ENCODE data around the gene RPRD1B. TPM values are rescaled to one million over a fixed set of nuclear protein-coding genes. Genes with fewer than 3 reads are reported as not detected.
A peak's percentile ranks its signal among the peaks of the same experiment; 100 is the strongest.
"Not testable (repeated sequence)": the region's sequence is repeated elsewhere in the genome, so short reads cannot be mapped to it uniquely, and the experiment has no call there.

Gene RPRD1B
- total RNA-seq, 1 experiment from 2014 or later: 42.6 TPM

- BruUV-seq (replicated peaks): no TSS peak
- ChIA-PET CTCF (interaction anchor here (0.6 to 7.8 kb wide), 11 partner anchors 11 to 347 kb away, joined by 3 to 49 read pairs (median 5); no protein-coding TSS in a partner anchor), POLR2A (interaction anchor here (0.7 to 2.0 kb wide), 8 partner anchors 10 to 103 kb away, joined by 3 to 11 read pairs (median 5); no protein-coding TSS in a partner anchor)
- TF ChIP-seq, protein P1, sequence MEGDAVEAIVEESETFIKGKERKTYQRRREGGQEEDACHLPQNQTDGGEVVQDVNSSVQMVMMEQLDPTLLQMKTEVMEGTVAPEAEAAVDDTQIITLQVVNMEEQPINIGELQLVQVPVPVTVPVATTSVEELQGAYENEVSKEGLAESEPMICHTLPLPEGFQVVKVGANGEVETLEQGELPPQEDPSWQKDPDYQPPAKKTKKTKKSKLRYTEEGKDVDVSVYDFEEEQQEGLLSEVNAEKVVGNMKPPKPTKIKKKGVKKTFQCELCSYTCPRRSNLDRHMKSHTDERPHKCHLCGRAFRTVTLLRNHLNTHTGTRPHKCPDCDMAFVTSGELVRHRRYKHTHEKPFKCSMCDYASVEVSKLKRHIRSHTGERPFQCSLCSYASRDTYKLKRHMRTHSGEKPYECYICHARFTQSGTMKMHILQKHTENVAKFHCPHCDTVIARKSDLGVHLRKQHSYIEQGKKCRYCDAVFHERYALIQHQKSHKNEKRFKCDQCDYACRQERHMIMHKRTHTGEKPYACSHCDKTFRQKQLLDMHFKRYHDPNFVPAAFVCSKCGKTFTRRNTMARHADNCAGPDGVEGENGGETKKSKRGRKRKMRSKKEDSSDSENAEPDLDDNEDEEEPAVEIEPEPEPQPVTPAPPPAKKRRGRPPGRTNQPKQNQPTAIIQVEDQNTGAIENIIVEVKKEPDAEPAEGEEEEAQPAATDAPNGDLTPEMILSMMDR (IDR thresholded peaks at IDR 0.05; ENCODE audit: unreplicated experiment): no peak
- H3K4me3 Mint-ChIP-seq (ENCODE audit: unreplicated experiment): no peak overlapping the region
- no peaks in the 10 kb centered on the region for H3K27me3 Mint-ChIP-seq (ENCODE audit: insufficient read depth, unreplicated experiment)
- peaks cover 12% of the 10 kb centered on the region for H3K4me1 Mint-ChIP-seq (ENCODE audit: insufficient read depth, unreplicated experiment)
- DNase-seq (ENCODE audit: unreplicated experiment): no peak
- peak overlapping the region; percentile 52 for H3K27ac Mint-ChIP-seq (ENCODE audit: low read depth, unreplicated experiment)
- H3K36me3 Mint-ChIP-seq (ENCODE audit: insufficient read depth, unreplicated experiment): peaks cover 32% of the 10 kb centered on the region
- no peaks in the 10 kb centered on the region for H3K9me3 Mint-ChIP-seq (ENCODE audit: unreplicated experiment)
- intact Hi-C loops (cut with micrococcal nuclease): no loop called here
Observed at GRCh38 chr20:38093641-38094077, 60.1 kb downstream of the RPRD1B start.

GRCh38 chr20:38094373-38094891, 60.9 kb downstream of the RPRD1B start:
- no peak overlapping the region for H3K4me3 Mint-ChIP-seq (ENCODE audit: unreplicated experiment)
- H3K27me3 Mint-ChIP-seq (ENCODE audit: insufficient read depth, unreplicated experiment): no peaks in the 10 kb centered on the region
- H3K27ac Mint-ChIP-seq (ENCODE audit: low read depth, unreplicated experiment): peak overlapping the region; percentile 52
- no peaks in the 10 kb centered on the region for H3K9me3 Mint-ChIP-seq (ENCODE audit: unreplicated experiment)
- peak; percentile 73 for DNase-seq (ENCODE audit: unreplicated experiment)
- intact Hi-C loops (cut with micrococcal nuclease): no loop called here
- TF ChIP-seq, protein P1 (IDR thresholded peaks at IDR 0.05; ENCODE audit: unreplicated experiment): no peak
- H3K4me1 Mint-ChIP-seq (ENCODE audit: insufficient read depth, unreplicated experiment): peaks cover 12% of the 10 kb centered on the region
- no TSS peak for BruUV-seq (replicated peaks)
- H3K36me3 Mint-ChIP-seq (ENCODE audit: insufficient read depth, unreplicated experiment): peaks cover 24% of the 10 kb centered on the region
- ChIA-PET CTCF (interaction anchor here (1.0 to 7.8 kb wide), 5 partner anchors 13 to 346 kb away, joined by 3 to 49 read pairs (median 5); no protein-coding TSS in a partner anchor), POLR2A (interaction anchor here (0.7 to 2.0 kb wide), 11 partner anchors 9 to 136 kb away, joined by 3 to 11 read pairs (median 4); no protein-coding TSS in a partner anchor)

GRCh38 chr20:38095017-38095686, 61.6 kb downstream of the RPRD1B start:
- peaks cover 12% of the 10 kb centered on the region for H3K4me1 Mint-ChIP-seq (ENCODE audit: insufficient read depth, unreplicated experiment)
- ChIA-PET POLR2A (interaction anchor here (0.7 to 2.0 kb wide), 5 partner anchors 9 to 135 kb away, joined by 3 to 7 read pairs (median 4); no protein-coding TSS in a partner anchor), CTCF (interaction anchor here (1.1 to 7.8 kb wide), 3 partner anchors 21 to 346 kb away, joined by 3 to 49 read pairs (median 17); no protein-coding TSS in a partner anchor)
- H3K9me3 Mint-ChIP-seq (ENCODE audit: unreplicated experiment): peaks cover 7% of the 10 kb centered on the region
- no TSS peak for BruUV-seq (replicated peaks)
- H3K27me3 Mint-ChIP-seq (ENCODE audit: insufficient read depth, unreplicated experiment): no peaks in the 10 kb centered on the region
- intact Hi-C loops (cut with micrococcal nuclease): no loop called here
- no peak overlapping the region for H3K4me3 Mint-ChIP-seq (ENCODE audit: unreplicated experiment)
- H3K27ac Mint-ChIP-seq (ENCODE audit: low read depth, unreplicated experiment): peak overlapping the region; percentile 52
- peaks cover 17% of the 10 kb centered on the region for H3K36me3 Mint-ChIP-seq (ENCODE audit: insufficient read depth, unreplicated experiment)
- DNase-seq (ENCODE audit: unreplicated experiment): no peak
- TF ChIP-seq, protein P1 (IDR thresholded peaks at IDR 0.05; ENCODE audit: unreplicated experiment): no peak

DNA sequence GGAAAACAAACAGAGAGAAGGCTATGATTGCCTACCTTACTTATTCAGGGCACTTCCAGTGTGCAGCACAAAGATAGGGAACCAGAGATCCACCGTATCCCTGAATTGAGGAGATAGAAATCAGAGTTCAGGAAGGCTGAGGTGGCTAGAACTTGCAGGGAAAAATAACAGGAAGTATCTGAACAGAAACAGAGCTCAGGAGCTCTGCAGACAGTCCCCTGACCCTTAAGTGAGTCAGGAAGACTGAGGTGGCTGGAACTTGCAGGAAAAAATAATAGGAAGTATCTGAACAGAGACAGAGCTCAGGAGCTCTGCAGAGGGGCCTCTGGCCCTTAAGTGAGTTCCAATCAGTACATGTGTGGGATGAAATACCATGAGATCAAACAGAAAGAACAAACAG, 65.4 kb downstream of the RPRD1B start:
- intact Hi-C loops (cut with micrococcal nuclease): no loop called here
- ChIA-PET CTCF (interaction anchor here (0.6 to 2.3 kb wide), 8 partner anchors 11 to 950 kb away, joined by 3 to 14 read pairs (median 4); no protein-coding TSS in a partner anchor), POLR2A (interaction anchor here (0.7 to 1.6 kb wide), 4 partner anchors 11 to 139 kb away, joined by 3 to 10 read pairs (median 4); no protein-coding TSS in a partner anchor)
- Mint-ChIP-seq H3K9me3 (ENCODE audit: unreplicated experiment) (peaks cover 14% of the 10 kb centered on the region), H3K4me1 (ENCODE audit: insufficient read depth, unreplicated experiment) (peaks cover 12% of the 10 kb centered on the region), H3K27ac (ENCODE audit: low read depth, unreplicated experiment) (no peak overlapping the region), H3K27me3 (ENCODE audit: insufficient read depth, unreplicated experiment) (no peaks in the 10 kb centered on the region), H3K36me3 (ENCODE audit: insufficient read depth, unreplicated experiment) (no peaks in the 10 kb centered on the region), H3K4me3 (ENCODE audit: unreplicated experiment) (no peak overlapping the region)
- BruUV-seq (replicated peaks): no TSS peak
- TF ChIP-seq, protein P1 (IDR thresholded peaks at IDR 0.05; ENCODE audit: unreplicated experiment): no peak
- DNase-seq (ENCODE audit: unreplicated experiment): no peak

DNA sequence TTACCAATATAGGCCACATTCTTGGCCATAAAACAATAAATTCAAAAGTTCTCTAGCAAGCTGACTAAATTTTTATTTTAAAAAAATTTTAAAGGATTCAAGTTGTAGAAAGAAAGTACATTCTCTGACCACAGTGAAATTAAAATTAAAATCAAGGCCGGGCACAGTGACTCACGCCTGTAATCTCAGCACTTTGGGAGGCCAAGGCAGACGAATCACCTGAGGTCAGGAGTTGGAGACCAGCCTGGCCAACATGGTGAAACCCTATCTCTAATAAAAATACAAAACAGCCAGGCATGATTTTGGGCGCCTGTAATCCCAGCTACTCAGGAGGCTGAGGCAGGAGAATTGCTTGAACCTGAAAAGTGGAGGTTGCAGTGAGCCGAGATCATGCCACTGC, 68.7 kb downstream of the RPRD1B start:
- H3K27me3 Mint-ChIP-seq (ENCODE audit: insufficient read depth, unreplicated experiment); BruUV-seq (replicated peaks); CTCF ChIA-PET; intact Hi-C loops (cut with micrococcal nuclease); H3K4me3 Mint-ChIP-seq (ENCODE audit: unreplicated experiment); DNase-seq (ENCODE audit: unreplicated experiment); H3K4me1 Mint-ChIP-seq (ENCODE audit: insufficient read depth, unreplicated experiment); H3K36me3 Mint-ChIP-seq (ENCODE audit: insufficient read depth, unreplicated experiment); H3K27ac Mint-ChIP-seq (ENCODE audit: low read depth, unreplicated experiment); POLR2A ChIA-PET: not testable (repeated sequence)
- peaks cover 14% of the 10 kb centered on the region for H3K9me3 Mint-ChIP-seq (ENCODE audit: unreplicated experiment)

Measured in MCF 10A (cell line).